ENCODE measurements around the gene ASS1.

Gene ASS1

GRCh38 chr9:130458027-130458803, 13.5 kb downstream of the ASS1 start:
- DNase-seq, result no peak

GRCh38 chr9:130458804-130459067, 14.0 kb downstream of the ASS1 start:
- DNase-seq, result no peak

- no peak for DNase-seq
Observed at GRCh38 chr9:130459151-130459550, 14.4 kb downstream of the ASS1 start.

- DNase-seq, result peak; percentile 85
Observed at GRCh38 chr9:130459941-130460669, 15.3 kb downstream of the ASS1 start.

- no peak for DNase-seq
Observed at GRCh38 chr9:130461218-130461630, 16.5 kb downstream of the ASS1 start.

- no peak for DNase-seq
Observed at GRCh38 chr9:130461731-130462130, 17.0 kb downstream of the ASS1 start.

- no peak for DNase-seq
Observed at GRCh38 chr9:130462685-130463540, 18.2 kb downstream of the ASS1 start.

- DNase-seq, result no peak
Observed at GRCh38 chr9:130463763-130464745, 19.3 kb downstream of the ASS1 start.

- no peak for DNase-seq
Observed at GRCh38 chr9:130465383-130466096, 20.8 kb downstream of the ASS1 start.

GRCh38 chr9:130466537-130467217, 21.9 kb downstream of the ASS1 start:
- no peak for DNase-seq

GRCh38 chr9:130467316-130467715, 22.6 kb downstream of the ASS1 start:
- DNase-seq, result peak; percentile 92

GRCh38 chr9:130468566-130468965, 23.8 kb downstream of the ASS1 start:
- DNase-seq, result no peak

- no peak for DNase-seq
Observed at GRCh38 chr9:130470269-130470668, 25.5 kb downstream of the ASS1 start.

- DNase-seq, result no peak
Observed at GRCh38 chr9:130470950-130471349, 26.2 kb downstream of the ASS1 start.

- DNase-seq, result no peak
Observed at GRCh38 chr9:130471411-130472183, 26.8 kb downstream of the ASS1 start.

GRCh38 chr9:130472184-130472705, 27.5 kb downstream of the ASS1 start:
- no peak for DNase-seq

GRCh38 chr9:130473009-130473408, 28.2 kb downstream of the ASS1 start:
- no peak for DNase-seq

GRCh38 chr9:130473566-130473965, 28.8 kb downstream of the ASS1 start:
- DNase-seq, result peak; percentile 58

GRCh38 chr9:130474106-130474505, 29.3 kb downstream of the ASS1 start:
- DNase-seq, result no peak

- DNase-seq, result no peak
Observed at GRCh38 chr9:130476151-130476730, 31.5 kb downstream of the ASS1 start.

All from NCI-H446 treated with DMSO at 0.1 percent for 48 hours (cell line).